ENCODE measurements around the gene PNPO.

Gene PNPO

GRCh38 chr17:47949197-47949759 is 7.9 kb downstream of the PNPO start:
- H3K4me3 ChIP-seq (ENCODE audit: low read depth, low read length) = peak overlapping the region; percentile 13; the same call in 1 of the 2 replicates
- peak; percentile 94 for TF ChIP-seq CTCF (IDR thresholded peaks at IDR 0.05; ENCODE audit: insufficient read depth, low read depth, low read length, missing control alignments)
- DNase-seq (ENCODE audit: low read depth) = peak; percentile 91

GRCh38 chr17:47949946-47950345 is 8.6 kb downstream of the PNPO start:
- no peak overlapping the region for H3K4me3 ChIP-seq (ENCODE audit: low read depth, low read length)
- no peak for TF ChIP-seq CTCF (IDR thresholded peaks at IDR 0.05; ENCODE audit: insufficient read depth, low read depth, low read length, missing control alignments)
- peak; percentile 74 for DNase-seq (ENCODE audit: low read depth)

- no peak for DNase-seq (ENCODE audit: low read depth)
- TF ChIP-seq CTCF (IDR thresholded peaks at IDR 0.05; ENCODE audit: insufficient read depth, low read depth, low read length, missing control alignments) = no peak
- no peak overlapping the region for H3K4me3 ChIP-seq (ENCODE audit: low read depth, low read length)
These were observed 9.1 kb downstream of the PNPO start for GRCh38 chr17:47950448-47950847.

- DNase-seq (ENCODE audit: low read depth) = no peak
- no peak overlapping the region for H3K4me3 ChIP-seq (ENCODE audit: low read depth, low read length)
- TF ChIP-seq CTCF (IDR thresholded peaks at IDR 0.05; ENCODE audit: insufficient read depth, low read depth, low read length, missing control alignments) = no peak
These were observed 11.0 kb downstream of the PNPO start for GRCh38 chr17:47952171-47953021.

GRCh38 chr17:47953909-47954308 is 12.5 kb downstream of the PNPO start:
- no peak overlapping the region for H3K4me3 ChIP-seq (ENCODE audit: low read depth, low read length)
- no peak for DNase-seq (ENCODE audit: low read depth)
- TF ChIP-seq CTCF (IDR thresholded peaks at IDR 0.05; ENCODE audit: insufficient read depth, low read depth, low read length, missing control alignments) = no peak

GRCh38 chr17:47955497-47956461 is 14.4 kb downstream of the PNPO start:
- H3K4me3 ChIP-seq (ENCODE audit: low read depth, low read length) = no peak overlapping the region
- DNase-seq (ENCODE audit: low read depth) = no peak
- TF ChIP-seq CTCF (IDR thresholded peaks at IDR 0.05; ENCODE audit: insufficient read depth, low read depth, low read length, missing control alignments) = no peak
